ENCODE measurements around the gene KMT2A.

Gene KMT2A

GRCh38 chr11:118435893-118436624 lies at the start of gene KMT2A:
KMT2A (plus strand) TSS chr11:118436492; CDS start chr11:118436513, 21 bp downstream.
- no peak for TF ChIP-seq CTCF (IDR thresholded peaks at IDR 0.05; ENCODE audit: low read depth, low read length)
- H3K4me3 ChIP-seq (ENCODE audit: low read depth, low read length), result peak within 1 kb of the TSS; percentile 89

- TF ChIP-seq CTCF (IDR thresholded peaks at IDR 0.05; ENCODE audit: low read depth, low read length), result no peak
- H3K4me3 ChIP-seq (ENCODE audit: low read depth, low read length), result no peak overlapping the region
Measured at GRCh38 chr11:118396097-118396501, 40.2 kb upstream of the KMT2A start.

GRCh38 chr11:118397448-118397847 lies 38.8 kb upstream of the KMT2A start:
- TF ChIP-seq CTCF (IDR thresholded peaks at IDR 0.05; ENCODE audit: low read depth, low read length), result no peak
- no peak overlapping the region for H3K4me3 ChIP-seq (ENCODE audit: low read depth, low read length)

- TF ChIP-seq CTCF (IDR thresholded peaks at IDR 0.05; ENCODE audit: low read depth, low read length), result no peak
- H3K4me3 ChIP-seq (ENCODE audit: low read depth, low read length), result no peak overlapping the region
Measured at GRCh38 chr11:118398791-118399559, 37.3 kb upstream of the KMT2A start.

- H3K4me3 ChIP-seq (ENCODE audit: low read depth, low read length), result peak within 1 kb of the TSS; percentile 98
- TF ChIP-seq CTCF (IDR thresholded peaks at IDR 0.05; ENCODE audit: low read depth, low read length), result no peak
Measured at GRCh38 chr11:118401151-118401879, 35.0 kb upstream of the KMT2A start, which contains the start of gene ATP5MG. ATP5MG (plus strand) TSS chr11:118401606; CDS start chr11:118401666, 60 bp downstream.

- peak overlapping the region; percentile 98 for H3K4me3 ChIP-seq (ENCODE audit: low read depth, low read length)
- TF ChIP-seq CTCF (IDR thresholded peaks at IDR 0.05; ENCODE audit: low read depth, low read length), result no peak
Measured at GRCh38 chr11:118401880-118402590, 34.3 kb upstream of the KMT2A start.

GRCh38 chr11:118402594-118402993 lies 33.7 kb upstream of the KMT2A start:
- peak overlapping the region; percentile 98 for H3K4me3 ChIP-seq (ENCODE audit: low read depth, low read length)
